GM21529 (cell line): ENCODE measurements around the gene OSTF1.

Source experiments
- ATAC-seq: cut with Tn5 transposase; IDR thresholded peaks from one replicate; pipeline ENCODE4 v1.9.1; 2021; ENCODE audit not compliant: unreplicated experiment

OSTF1 gene

DNA sequence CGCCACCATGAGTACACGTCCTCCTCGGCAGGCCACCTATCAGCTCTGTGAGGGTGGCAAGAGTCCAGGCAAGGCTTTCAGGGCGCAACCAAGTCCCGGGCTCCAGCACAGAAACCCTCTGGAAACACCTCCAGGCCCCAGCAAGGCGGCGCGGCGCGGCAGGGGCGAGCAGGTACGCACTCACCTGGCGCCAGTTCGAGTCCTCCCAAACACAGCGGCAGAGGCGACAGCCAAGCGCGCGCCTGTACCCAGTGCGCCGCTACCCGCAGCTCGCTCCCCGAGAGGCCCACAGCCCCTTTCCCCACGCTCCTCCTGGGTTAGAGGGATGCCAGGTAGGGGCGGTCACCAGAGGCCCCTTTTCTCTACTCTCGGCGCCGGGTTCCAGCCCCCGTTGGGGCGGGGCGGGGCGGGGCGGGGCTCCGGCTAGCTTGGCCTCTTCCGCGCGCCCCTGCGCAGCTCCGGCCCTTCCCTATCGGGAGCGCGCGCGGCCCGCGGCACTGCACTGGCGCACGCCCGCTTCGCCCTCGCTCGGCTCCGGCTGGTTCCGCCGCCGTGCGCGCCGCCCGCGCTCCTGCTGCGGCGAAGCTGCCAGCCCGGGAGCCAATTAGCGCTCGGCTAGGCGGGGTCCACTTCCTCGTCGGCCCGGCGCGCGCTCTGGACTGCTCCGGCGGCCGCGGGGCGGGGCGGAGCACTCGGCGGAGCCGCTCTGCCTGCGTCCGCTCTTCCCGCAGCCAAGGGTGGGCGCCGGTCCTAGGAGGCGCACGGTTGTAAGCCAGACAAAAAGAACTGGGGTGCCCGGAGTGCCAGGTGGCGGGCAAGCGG, at the start of gene OSTF1, which contains the start of gene NMRK1:
Gene OSTF1, plus strand, starts transcription at position 691 of the 822 bp plus-strand sequence. CDS start 179 bp downstream, outside the sequence.
Gene NMRK1, minus strand, starts transcription at position 332 of the 822 bp plus-strand sequence. CDS start 5,040 bp downstream, outside the sequence.
- ATAC-seq = peak; percentile 82

GRCh38 chr9:75039009-75039408, 49.3 kb upstream of the OSTF1 start:
- ATAC-seq = no peak

DNA sequence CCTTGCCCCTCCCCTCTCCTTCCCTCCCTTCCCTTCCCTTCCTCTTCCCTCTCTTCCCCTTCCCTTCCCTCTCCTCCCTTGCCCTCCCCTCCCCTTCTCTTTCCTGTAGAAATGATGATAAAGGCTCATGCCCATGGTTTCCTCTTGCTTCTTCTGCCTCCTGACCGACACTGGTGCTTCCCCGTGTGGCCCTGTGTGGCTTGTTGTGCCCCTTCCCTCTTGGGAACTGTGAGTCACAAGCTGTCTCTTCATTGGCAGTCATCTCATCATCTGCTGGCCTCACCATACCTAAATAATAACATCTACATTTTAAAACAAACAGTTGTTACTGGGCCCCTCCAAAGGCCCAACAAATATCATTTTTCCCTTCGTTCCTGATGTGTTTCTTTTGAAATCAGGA, 48.5 kb upstream of the OSTF1 start:
- no peak for ATAC-seq

DNA sequence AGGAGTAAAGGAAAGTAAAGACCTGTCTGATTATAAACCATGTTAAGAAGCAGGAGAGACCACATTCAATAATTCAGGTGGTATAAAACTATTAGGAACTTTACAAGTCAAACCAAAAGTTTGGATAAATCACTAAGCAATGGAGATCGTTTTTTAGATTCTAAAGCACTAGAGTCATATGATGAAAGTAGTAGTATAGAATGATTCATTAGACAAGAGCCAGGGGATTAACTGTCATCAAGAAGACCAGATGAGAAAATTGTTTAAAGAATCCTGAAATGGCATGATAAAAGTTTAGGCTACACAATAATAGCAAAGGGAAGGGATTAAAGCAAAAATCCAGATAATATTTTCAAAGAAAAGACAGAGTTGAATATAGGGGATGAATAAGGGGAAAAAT, 47.3 kb upstream of the OSTF1 start:
- no peak for ATAC-seq

DNA sequence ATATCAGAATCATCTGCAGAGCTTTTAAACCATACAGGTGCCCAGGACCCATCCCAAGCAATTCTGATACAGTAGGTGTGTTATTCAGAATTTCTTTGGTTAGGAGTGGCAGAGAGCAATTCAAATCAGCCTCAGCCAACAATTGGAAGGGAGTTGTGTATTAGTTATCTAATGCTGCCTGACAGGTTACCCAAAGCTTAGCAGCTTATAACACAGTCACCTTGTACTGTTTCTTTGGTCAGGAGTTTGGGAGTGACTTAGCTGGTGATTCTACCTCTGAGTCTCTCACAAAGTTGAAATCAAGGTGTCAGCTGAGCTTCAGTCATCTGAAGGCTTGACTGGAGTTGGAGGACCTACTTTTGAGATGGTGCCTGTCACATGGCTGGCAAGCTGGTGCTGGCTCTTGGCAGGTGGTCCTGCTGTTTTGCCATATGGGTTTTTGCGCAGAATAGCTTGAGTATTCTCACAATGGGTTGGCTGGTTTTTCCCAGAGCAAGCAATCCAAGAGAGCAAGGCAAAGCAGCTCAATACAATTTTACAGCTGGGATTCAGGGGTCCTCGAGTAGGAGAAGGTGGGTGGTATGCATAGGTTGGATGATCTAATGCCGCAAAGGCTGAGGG, 41.5 kb upstream of the OSTF1 start:
- no peak for ATAC-seq

- ATAC-seq = no peak
Observed at GRCh38 chr9:75047506-75047905, 40.8 kb upstream of the OSTF1 start.

DNA sequence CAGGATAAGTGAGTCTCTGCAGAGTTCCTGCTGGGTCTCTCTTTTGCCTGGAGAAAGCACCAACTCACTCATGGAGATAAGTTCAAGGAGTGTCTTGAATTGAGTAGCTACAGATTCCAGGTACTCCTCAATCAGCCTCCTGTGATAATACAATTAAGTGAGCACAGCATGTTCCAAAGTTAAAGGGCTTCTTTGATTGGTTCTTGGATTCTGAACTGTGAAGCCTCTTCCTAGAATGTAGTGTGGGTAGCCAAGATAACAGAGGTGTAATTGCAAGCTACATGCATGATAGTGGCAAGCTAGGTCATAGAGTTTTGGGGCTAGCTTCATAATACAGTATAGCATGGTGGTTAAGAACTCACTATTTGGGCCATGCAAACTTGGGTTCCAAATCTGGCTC, 37.0 kb upstream of the OSTF1 start:
- ATAC-seq = no peak

DNA sequence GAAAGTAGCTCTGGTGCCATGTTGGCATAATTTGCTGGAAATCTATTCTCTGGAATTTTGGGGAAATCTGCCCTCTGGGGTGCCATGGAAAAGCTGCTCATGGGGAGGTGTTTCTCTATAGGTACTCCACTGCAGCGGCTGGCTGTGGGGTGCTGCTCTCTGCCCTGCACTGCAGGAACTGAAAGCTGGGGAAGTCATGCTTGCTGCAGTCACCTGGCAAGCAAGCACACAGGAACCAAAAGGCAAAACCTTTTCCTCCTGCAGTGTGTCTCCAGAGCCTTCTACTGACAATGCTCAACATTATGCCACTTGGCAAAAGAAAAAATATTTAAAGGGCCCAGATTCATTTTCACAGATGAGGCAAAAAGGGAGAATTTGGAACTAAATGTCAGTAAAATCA, 34.4 kb upstream of the OSTF1 start:
- peak; percentile 99 for ATAC-seq

GRCh38 chr9:75054368-75055001, 33.8 kb upstream of the OSTF1 start:
- ATAC-seq = no peak

GRCh38 chr9:75061169-75061568, 27.1 kb upstream of the OSTF1 start:
- ATAC-seq = no peak

DNA sequence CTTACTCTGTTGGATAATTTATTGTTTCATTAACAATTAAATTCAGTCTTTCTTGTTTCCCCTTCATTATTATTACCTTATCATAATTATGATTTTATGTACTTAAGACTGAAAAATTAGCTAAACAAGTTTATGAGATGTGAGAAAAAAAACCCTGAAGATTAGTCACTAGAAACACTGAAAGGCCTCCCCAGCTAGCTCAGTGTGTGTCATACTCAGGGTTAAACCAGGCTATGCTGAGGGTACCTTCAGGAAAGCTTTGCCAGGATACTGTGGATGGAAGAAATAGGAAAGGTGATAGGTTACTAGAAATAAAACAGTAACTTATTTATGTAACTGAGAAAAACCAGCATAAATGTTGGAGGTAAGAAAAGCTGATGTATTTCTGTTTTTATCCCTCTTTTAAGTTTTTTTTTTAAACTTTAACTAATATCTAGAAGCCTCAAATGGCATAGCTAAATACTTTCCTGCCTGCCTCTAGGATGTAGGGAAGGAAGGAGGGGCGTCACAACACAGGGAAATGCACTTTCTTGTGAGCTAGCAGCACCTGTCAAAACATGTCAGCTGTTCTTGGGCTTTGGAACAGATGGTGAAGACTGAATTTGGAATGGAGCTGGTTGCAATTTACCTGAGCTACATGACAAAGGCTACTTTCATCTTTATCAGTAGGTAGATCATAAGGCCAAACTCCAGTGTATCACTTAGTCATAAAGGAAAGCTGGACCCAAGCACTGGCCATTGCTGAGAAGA, 24.6 kb upstream of the OSTF1 start:
- no peak for ATAC-seq

DNA sequence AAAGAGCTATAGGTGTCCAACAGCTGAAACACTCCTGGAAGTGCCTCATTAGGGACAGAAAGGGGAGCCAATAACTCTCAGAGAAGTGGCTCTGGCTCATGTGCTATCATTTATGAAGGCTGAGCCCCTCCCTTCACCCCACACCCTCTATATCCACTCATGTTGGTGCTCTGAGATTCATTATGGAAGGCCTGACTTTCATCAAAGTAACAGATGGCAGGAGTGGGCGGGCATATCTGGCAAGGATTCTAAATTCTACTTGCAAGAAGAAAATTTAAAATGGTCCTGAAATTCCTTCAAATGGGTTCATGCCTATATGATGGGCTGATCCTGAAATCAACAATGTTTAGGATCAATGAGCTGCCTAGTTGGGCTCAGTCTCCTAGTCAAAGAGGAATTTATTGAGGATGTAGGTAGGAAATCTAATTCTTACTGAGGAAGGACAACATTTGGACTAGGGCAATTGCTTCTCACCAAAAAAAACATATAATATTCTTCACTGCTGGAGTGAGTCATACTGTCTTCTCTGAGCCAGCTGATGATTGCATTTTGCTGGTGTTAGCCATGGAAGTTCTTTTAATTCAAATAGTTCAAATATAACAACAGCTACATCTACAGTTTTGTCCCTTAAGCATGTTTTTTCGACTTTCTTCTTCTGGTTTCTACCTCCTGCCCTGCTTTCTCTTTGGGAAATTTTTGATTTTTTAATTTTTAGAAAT, 23.8 kb upstream of the OSTF1 start:
- ATAC-seq = no peak

- ATAC-seq = no peak
Observed at GRCh38 chr9:75065510-75065909, 22.8 kb upstream of the OSTF1 start.

GRCh38 chr9:75067894-75068293, 20.4 kb upstream of the OSTF1 start:
- ATAC-seq = no peak

DNA sequence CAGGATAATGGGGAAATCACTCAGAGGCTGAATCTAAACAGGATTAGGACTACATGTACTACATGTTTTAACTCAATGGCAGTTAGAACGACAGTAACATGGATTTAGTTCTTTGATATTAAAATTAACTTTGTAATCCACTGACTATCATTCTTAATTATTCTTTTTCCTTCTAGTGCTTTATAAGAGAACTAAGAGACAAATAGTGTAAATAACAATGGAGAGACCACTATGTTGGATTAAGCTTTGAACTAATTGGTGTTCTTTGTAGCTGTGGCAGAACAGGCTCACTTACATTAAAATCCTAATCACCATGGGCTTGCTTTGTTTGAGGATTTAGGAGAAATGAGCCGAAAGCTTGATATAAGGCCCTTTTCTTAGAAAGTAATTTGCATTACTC, 19.1 kb upstream of the OSTF1 start:
- ATAC-seq = no peak

- peak; percentile 72 for ATAC-seq
Observed at GRCh38 chr9:75071530-75072122, 16.7 kb upstream of the OSTF1 start.

- no peak for ATAC-seq
Observed at GRCh38 chr9:75072895-75073294, 15.4 kb upstream of the OSTF1 start.

DNA sequence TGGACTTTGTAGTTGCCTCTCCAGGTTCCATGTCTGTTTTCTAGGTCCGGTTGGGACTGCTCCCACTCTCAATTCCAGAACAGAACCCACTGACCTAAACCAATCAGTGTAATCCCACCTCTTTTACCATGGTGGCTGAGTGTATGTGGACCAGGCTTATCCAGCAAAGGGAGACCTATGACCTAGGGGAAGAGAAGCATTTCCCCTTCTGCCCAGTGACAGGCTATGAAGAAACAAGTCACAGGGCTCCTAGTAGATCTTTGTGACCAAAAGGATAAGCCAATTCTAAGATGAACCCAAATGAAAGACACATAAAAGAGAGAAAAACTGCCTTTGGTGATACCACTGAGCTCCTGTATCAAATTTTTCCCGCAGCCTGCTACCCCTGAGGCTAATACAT, 6.7 kb upstream of the OSTF1 start:
- ATAC-seq = no peak

DNA sequence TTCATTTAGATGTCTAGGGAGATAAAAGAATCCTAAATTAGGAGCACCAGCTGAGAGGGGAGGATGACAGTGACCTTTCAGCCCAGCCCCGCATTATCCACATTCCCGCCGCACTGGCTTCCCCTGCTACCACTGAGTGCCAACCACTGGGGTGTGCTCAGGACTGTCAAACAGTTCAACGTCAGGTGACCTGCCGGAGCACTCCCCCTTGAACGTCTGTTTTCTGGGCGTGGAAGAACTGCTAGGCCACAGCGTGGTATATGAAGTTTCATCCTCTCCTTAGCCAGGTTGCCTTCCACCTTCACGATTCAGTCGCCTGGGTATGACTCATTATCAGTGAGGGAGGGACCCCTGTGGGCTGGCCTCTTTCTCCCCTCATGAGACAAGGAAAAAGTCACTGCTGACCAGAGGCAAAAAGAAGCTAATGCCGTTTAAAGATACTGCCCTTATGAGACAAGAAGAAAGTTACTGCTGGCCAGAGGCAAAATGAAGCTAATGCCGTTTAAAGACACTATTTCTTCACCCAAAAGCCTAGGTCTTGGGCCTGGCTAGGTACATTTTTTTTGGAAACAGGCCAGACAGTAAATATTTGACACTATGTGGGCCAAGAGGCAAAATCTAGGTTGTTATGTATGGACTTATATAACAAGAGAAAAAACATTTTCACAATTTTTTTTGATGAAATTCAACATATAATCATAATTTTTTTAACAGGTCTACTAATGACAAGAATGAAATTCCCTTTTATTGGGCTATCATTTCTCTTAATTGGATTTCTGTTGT, 4.9 kb upstream of the OSTF1 start:
- ATAC-seq = no peak
